Cerebellar nuclear complex (tissue), 1 donor: ENCODE measurements around the gene AMY1B.
"Not testable (repeated sequence)": the region's sequence is repeated elsewhere in the genome, so short reads cannot be mapped to it uniquely, and the experiment has no call there.

Experiments used
- DNase-seq, 2 experiments: peaks; one replicate each; lab custom pipeline; 2025; lab: John Stamatoyannopoulos, UW

The AMY1B gene

GRCh38 chr1:103696110-103696509 lies at the start of gene AMY1B:
Gene AMY1B, minus strand, starts transcription at chr1:103696210. Its CDS starts 571 bp downstream, at chr1:103695639.
- DNase-seq: not testable (repeated sequence)

GRCh38 chr1:103745040-103745439 lies 49.0 kb upstream of the AMY1B start:
- not testable (repeated sequence) for DNase-seq

- DNase-seq: not testable (repeated sequence)
Observed at GRCh38 chr1:103744449-103744848, 48.4 kb upstream of the AMY1B start.

- not testable (repeated sequence) for DNase-seq
Observed at GRCh38 chr1:103738031-103738430, 42.0 kb upstream of the AMY1B start.

- not testable (repeated sequence) for DNase-seq
Observed at GRCh38 chr1:103735334-103735733, 39.3 kb upstream of the AMY1B start.

GRCh38 chr1:103721473-103721872 lies 25.5 kb upstream of the AMY1B start:
- not testable (repeated sequence) for DNase-seq

GRCh38 chr1:103717404-103717803 lies 21.4 kb upstream of the AMY1B start:
- DNase-seq: not testable (repeated sequence)

- DNase-seq: not testable (repeated sequence)
Observed at GRCh38 chr1:103710381-103710780, 14.4 kb upstream of the AMY1B start.

GRCh38 chr1:103707670-103708069 lies 11.7 kb upstream of the AMY1B start:
- not testable (repeated sequence) for DNase-seq

- not testable (repeated sequence) for DNase-seq
Observed at GRCh38 chr1:103701256-103701655, 5.2 kb upstream of the AMY1B start.

GRCh38 chr1:103700669-103701068 lies 4.7 kb upstream of the AMY1B start:
- DNase-seq: not testable (repeated sequence)

- DNase-seq: not testable (repeated sequence)
Observed at GRCh38 chr1:103697430-103697829, 1.4 kb upstream of the AMY1B start.

- DNase-seq: not testable (repeated sequence)
Observed at GRCh38 chr1:103676335-103676734, 19.7 kb downstream of the AMY1B start.

GRCh38 chr1:103655460-103655859 lies 40.5 kb downstream of the AMY1B start, which contains the start of gene AMY1A:
Gene AMY1A, plus strand, starts transcription at chr1:103655760. Its CDS starts 571 bp downstream, at chr1:103656331.
- not testable (repeated sequence) for DNase-seq

- not testable (repeated sequence) for DNase-seq
Observed at GRCh38 chr1:103654133-103654532, 41.9 kb downstream of the AMY1B start.

- DNase-seq: not testable (repeated sequence)
Observed at GRCh38 chr1:103650889-103651288, 45.1 kb downstream of the AMY1B start.

GRCh38 chr1:103650305-103650704 lies 45.7 kb downstream of the AMY1B start:
- DNase-seq: not testable (repeated sequence)

GRCh38 chr1:103643908-103644307 lies 52.1 kb downstream of the AMY1B start:
- DNase-seq: not testable (repeated sequence)

- DNase-seq: not testable (repeated sequence)
Observed at GRCh38 chr1:103641194-103641593, 54.8 kb downstream of the AMY1B start.
